OCI-LY3 (cell line): ENCODE data around the gene CCNL1.

Experiments
- EZH2phosphoT487 ChIP-seq: fragments of 200-600 bp; shearing (Covaris generic); IDR thresholded peaks from 2 replicates; pipeline ENCODE4 v1.6.1; 2018; ENCODE audit warnings: antibody characterized with exemption, mixed run types, low read depth
- TF ChIP-seq, protein P1 (sequence below): fragments of 200-600, 300-600 bp; sonication (generic); IDR thresholded peaks from 2 replicates; pipeline ENCODE4 v1.5.1; 2014; ENCODE audit warnings: antibody characterized with exemption, low read length, low read depth

- TF ChIP-seq, protein P1, sequence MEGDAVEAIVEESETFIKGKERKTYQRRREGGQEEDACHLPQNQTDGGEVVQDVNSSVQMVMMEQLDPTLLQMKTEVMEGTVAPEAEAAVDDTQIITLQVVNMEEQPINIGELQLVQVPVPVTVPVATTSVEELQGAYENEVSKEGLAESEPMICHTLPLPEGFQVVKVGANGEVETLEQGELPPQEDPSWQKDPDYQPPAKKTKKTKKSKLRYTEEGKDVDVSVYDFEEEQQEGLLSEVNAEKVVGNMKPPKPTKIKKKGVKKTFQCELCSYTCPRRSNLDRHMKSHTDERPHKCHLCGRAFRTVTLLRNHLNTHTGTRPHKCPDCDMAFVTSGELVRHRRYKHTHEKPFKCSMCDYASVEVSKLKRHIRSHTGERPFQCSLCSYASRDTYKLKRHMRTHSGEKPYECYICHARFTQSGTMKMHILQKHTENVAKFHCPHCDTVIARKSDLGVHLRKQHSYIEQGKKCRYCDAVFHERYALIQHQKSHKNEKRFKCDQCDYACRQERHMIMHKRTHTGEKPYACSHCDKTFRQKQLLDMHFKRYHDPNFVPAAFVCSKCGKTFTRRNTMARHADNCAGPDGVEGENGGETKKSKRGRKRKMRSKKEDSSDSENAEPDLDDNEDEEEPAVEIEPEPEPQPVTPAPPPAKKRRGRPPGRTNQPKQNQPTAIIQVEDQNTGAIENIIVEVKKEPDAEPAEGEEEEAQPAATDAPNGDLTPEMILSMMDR = no peak
- TF ChIP-seq EZH2phosphoT487 = no peak
Measured at GRCh38 chr3:157131861-157132260, 28.1 kb downstream of the CCNL1 start.
